ENCODE measurements around the gene ETFDH.

DNA sequence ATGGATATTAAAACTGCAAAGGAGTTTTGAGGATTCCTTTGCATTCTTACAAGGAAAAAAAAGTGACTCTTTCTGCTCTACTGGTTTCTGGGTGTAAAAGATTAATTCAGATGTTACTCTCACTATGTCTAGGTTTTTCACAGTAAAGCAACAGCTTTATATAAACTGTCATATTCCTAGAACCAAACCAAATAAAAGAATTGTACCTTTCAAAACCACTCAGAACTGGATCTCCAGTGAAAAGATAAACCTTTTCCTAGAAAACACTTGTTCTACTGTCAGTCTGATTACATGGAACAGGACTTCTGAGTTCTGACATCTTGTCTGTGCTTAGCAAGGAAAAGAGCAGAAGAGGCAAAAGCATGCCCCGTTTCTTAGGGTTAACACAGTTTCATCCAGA, 56.1 kb downstream of the ETFDH start:
- no peak for TF ChIP-seq EZH2 (optimal IDR thresholded peaks at IDR 0.05; ENCODE audit: low read depth, low read length)
- TF ChIP-seq, protein P1, sequence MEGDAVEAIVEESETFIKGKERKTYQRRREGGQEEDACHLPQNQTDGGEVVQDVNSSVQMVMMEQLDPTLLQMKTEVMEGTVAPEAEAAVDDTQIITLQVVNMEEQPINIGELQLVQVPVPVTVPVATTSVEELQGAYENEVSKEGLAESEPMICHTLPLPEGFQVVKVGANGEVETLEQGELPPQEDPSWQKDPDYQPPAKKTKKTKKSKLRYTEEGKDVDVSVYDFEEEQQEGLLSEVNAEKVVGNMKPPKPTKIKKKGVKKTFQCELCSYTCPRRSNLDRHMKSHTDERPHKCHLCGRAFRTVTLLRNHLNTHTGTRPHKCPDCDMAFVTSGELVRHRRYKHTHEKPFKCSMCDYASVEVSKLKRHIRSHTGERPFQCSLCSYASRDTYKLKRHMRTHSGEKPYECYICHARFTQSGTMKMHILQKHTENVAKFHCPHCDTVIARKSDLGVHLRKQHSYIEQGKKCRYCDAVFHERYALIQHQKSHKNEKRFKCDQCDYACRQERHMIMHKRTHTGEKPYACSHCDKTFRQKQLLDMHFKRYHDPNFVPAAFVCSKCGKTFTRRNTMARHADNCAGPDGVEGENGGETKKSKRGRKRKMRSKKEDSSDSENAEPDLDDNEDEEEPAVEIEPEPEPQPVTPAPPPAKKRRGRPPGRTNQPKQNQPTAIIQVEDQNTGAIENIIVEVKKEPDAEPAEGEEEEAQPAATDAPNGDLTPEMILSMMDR (IDR thresholded peaks at IDR 0.05; ENCODE audit: low read length), result no peak
